NAMALWA (cell line): ENCODE data around the gene HLX.

Experiments used
- DNase-seq: peaks from one replicate; pipeline ENCODE4 v3.0.0-alpha.2; 2015; ENCODE audit warnings: low spot score

Gene HLX, protein sequence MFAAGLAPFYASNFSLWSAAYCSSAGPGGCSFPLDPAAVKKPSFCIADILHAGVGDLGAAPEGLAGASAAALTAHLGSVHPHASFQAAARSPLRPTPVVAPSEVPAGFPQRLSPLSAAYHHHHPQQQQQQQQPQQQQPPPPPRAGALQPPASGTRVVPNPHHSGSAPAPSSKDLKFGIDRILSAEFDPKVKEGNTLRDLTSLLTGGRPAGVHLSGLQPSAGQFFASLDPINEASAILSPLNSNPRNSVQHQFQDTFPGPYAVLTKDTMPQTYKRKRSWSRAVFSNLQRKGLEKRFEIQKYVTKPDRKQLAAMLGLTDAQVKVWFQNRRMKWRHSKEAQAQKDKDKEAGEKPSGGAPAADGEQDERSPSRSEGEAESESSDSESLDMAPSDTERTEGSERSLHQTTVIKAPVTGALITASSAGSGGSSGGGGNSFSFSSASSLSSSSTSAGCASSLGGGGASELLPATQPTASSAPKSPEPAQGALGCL

GRCh38 chr1:220879076-220879508 lies at the start of gene HLX:
Gene HLX, plus strand, starts transcription at chr1:220879443. Its CDS starts 415 bp downstream, at chr1:220879858.
- no peak for DNase-seq

- DNase-seq = no peak
Observed at GRCh38 chr1:220833436-220833835, 45.8 kb upstream of the HLX start.

GRCh38 chr1:220834155-220834870 lies 44.9 kb upstream of the HLX start:
- DNase-seq = no peak

DNA sequence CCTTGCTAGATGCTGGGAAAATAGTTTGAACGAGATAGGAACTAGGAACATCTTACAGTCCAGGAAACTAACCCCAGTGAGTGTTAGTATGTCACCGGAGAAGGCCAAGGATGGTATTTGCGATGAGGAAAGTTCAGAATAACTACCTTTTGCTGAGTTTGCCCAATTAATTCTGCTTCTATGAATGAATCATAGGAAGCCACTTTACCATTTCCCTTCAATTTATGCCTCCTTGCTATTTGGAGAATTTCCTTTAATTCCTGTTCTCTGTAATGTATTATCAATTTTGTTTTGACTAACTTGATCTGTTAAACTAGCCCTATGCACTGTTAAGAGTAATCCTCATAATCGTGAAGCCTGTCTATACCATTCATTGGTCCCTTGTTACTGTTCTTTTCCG lies 40.7 kb upstream of the HLX start:
- DNase-seq = no peak

DNA sequence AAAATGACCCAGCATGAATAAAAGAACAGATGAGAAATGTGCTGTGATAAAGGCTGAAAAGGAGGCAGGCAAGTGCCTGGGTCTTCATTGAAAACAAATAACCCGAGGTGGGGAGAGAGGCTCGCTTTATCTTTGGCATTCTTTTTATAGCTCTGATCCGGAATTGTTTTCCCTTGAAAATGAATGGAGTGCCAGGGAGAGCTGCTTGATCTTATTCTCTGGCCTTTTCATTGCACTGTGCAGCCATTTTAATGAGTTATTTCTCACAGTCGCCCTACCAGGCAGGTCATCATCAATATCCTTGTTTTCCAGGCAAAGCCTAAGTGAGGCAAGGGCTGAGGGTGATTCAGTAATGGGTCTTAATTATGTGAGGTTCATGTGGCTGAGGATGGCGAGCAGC lies 39.8 kb upstream of the HLX start:
- DNase-seq = no peak

DNA sequence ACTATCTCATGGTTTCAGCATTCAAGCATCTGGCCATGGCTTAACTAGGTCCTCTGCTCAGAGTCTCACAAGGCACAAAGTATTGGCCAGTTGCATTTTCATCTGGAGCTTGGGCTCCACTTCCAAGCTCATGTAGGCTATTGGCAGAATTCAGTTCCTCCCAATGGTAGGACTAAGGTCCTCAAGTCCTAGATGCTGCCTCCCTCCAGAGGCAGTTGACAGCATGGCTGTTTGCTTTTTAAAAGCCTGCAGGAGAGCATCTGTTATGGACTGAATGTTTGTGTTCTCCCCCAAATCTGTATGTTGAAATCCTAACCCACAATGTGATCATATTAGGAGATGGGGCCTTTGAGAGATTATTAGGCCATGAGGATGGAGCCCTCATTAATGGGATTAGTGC lies 38.0 kb upstream of the HLX start:
- DNase-seq = no peak

- no peak for DNase-seq
Observed at GRCh38 chr1:220843481-220844011, 35.7 kb upstream of the HLX start.

GRCh38 chr1:220852408-220852807 lies 26.8 kb upstream of the HLX start:
- no peak for DNase-seq

DNA sequence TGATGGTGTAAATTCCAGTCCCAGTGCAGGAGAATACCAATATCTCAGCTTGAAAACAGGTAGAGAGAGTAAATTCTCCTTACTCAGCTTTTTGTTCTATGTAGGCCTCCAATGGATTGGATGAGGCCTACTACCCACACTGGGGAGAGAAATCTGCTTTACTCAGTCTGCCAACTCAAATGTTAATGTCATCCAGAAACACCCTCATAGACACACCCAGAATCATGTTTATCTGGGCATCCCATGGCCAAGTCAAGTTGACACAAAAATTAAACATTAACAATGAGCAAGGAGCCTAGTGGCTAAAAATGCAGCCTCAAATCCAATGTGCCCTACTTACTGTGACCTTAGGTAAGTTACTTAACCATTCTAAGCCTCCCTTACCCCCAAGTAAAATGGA lies 6.9 kb upstream of the HLX start:
- DNase-seq = no peak

GRCh38 chr1:220873087-220873486 lies 6.2 kb upstream of the HLX start:
- no peak for DNase-seq

DNA sequence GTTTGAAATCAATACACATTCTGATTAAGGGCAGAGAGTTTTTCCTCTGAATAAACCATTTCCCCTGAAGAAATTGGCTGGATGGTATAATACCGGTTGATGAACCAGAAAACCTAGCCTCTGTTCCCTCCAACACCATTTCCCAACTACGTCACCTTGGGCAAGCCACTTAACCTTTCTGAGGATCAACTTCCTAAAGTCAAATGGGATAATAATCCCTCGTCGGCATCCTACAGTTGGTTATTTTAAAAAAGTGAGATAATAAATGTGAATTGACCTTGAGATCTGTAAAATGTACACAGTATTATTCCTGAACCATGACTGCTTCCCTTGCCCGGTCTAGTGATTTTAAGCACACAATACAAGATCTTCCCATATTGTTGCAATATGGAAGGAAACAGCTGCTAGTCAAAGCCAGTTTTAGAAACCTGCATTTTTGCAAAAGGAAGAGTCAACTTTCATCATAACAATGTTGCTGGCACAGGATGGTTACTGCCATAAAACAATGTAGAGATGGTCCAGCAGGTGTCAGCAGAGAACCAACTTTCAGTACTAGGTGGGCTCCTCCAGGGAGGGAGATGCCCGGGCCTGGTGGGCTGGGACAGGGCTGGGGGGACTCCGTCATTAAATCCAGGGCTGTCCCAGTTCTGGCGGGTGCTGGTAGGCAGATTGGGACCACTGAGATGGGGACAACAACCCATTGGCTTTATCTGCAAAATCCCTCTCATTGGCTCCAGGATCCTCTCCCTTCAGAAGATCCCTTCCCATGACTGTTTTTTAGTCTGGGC lies 5.2 kb upstream of the HLX start:
- DNase-seq = peak; percentile 66

DNA sequence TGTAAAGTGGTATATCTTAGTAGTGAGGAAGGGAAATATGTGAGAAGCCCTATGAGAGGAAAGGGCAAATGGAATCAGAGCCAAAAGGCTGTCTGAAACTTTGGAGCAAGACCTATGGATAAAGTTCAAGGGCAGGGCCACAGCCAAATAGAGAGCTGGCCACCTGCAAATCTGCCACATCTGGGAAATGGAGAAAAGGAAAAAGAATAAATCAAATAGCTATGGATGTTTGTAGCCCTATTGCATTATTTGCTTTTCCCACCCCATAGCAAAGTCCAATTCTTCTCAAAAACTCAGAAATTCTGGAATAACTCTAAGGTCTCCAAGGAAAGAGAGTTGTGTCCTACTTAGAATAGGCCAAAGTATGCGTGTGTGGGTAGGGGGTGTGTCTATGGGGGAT lies 4.0 kb upstream of the HLX start:
- DNase-seq = no peak

GRCh38 chr1:220876511-220877376 lies 2.5 kb upstream of the HLX start:
- DNase-seq = no peak

DNA sequence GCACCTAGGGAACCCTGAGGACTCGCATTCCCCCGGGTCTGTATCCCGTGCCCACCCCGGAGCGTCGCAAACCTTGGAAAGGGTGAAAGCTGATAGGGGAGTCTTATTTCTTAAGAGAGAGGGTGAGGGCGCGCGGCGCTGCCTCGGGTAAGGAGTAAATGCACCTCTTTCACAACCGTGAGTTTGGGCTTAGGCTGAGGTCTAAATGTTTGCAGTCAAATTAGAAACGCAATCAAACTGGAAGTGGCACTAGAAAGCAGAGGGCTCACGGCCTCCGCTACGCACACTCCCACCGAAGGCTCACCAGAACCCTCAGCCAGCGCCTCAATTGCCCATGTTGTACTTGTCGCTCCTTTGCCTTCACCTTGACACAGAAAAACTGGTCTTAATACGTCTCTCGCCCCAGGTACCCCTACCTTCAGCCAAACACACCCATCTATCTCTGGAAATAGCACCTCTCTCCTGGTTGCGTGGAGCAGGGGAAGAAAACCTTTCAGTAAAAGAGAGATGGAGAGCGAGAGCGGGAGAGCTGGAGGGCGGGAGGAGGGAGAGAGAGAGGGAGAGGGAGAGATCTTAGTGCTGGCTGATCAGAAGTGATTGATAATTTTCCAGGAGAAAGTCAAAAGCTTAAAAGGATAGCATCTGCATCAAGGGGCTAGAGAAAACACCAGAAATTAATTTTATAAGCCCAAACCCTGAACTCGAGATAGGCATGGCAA lies 1.7 kb upstream of the HLX start:
- no peak for DNase-seq

- DNase-seq = no peak
Observed at GRCh38 chr1:220878191-220879075, 810 bp upstream of the HLX start.

GRCh38 chr1:220879509-220880361 lies 492 bp downstream of the HLX start:
- no peak for DNase-seq

DNA sequence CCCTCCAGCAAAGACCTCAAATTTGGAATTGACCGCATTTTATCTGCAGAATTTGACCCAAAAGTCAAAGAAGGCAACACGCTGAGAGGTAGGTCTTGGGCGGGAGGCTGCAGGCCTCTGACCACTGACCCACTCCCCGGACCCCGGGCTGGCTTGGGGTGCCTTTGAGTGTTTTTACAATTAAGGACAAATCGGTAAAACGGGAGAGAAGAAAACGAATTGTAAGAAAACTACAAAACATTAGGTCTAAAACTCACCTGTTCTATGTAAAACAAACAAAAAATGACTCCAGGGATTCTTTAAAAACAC lies 1.1 kb downstream of the HLX start:
- DNase-seq = no peak

- no peak for DNase-seq
Observed at GRCh38 chr1:220880726-220881506, 1.7 kb downstream of the HLX start.
